AG04450 (cell line): ENCODE measurements around the gene ARHGAP12. TPM values are rescaled to one million over a fixed set of nuclear protein-coding genes. Genes with fewer than 3 reads are reported as not detected.
A peak's percentile ranks its signal among the peaks of the same experiment; 100 is the strongest.

Source experiments
- CTCF ChIA-PET: fragments of 300-600, 350-600 bp; formaldehyde crosslinking; extraction: SDS; loops from one replicate; lab custom pipeline; 2022; ENCODE audit warnings: antibody characterized with exemption, inconsistent platforms; lab: Charles Lee
- POLR2A ChIA-PET: fragments of 350-600 bp; formaldehyde crosslinking; extraction: SDS; loops from one replicate; lab custom pipeline; 2021; ENCODE audit warnings: antibody characterized with exemption, inconsistent platforms; lab: Yijun Ruan, JAX
- DNase-seq: peaks from one replicate; pipeline ENCODE4 v3.0.0-alpha.2; 2011; ENCODE audit warnings: low read depth, low spot score
- H3K27ac ChIP-seq: one replicate; pipeline ENCODE4 v1.5.1; 2012; ENCODE audit warnings: low read depth, low read length, control low read depth
- H3K27me3 ChIP-seq: one replicate; pipeline ENCODE4 v1.6.0; 2012; ENCODE audit warnings: low read length; ENCODE audit not compliant: control insufficient read depth, insufficient read depth
- H3K4me3 ChIP-seq: 2 replicates; pipeline ENCODE4 v1.5.1; 2011; ENCODE audit warnings: mild to moderate bottlenecking, low read depth, low read length, control low read depth
- H3K9me3 ChIP-seq: 2 replicates; pipeline ENCODE4 v1.5.1; 2012; ENCODE audit warnings: low read length; ENCODE audit not compliant: control insufficient read depth, insufficient read depth
- CTCF ChIP-seq: IDR thresholded peaks from 2 replicates; pipeline ENCODE4 v1.5.1; 2011; ENCODE audit warnings: low read depth, low read length, control low read depth, inconsistent platforms
- polyA plus RNA-seq: library from polyadenylated mRNA; depleted of rRNA; stranded (reverse); fragments of >200 nt; gene quantifications from 2 replicates; pipeline ENCODE4 v1.2.3, GENCODE V29; 2011

ARHGAP12 gene
- polyA plus RNA-seq, 1 experiment = 26.3 TPM

DNA sequence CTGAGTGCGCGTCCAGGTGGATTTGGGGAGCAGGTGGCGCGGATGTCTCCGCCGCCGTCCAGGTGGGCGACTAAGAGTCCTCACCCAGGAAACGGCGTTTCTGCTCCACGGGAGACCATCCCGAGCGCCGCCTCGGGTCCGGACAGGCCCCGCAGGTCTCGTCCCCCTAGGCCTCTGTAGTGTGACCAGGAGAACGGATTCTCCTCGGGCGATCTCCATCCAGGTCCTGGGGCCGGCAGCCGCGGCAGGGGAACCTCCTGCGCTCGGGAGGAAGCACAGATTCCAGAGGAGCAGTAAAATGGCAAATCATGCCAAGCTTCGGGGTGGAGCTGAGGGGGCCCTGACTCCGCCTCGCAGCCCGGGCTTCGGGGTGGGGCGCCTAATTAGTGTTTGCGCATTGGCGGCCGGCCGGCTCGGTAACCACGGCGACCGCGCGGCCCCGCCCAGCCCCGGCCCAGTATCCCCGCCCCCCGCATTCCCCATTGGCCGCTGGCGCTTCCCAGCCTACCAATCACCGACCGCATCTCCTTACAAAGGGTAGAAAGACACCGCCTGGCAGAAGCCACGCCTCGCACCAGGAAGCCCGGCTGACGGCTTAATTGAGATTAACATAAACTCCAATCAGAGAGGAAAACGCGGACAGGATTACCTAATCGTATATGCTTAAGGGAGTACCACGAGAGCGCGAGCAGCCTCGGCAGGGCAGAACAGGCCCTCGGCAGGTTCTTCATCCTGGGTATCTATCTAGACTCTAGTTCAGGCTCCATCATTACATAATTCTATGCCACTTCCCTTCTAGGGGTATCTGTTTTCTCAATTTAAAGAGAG is 168.6 kb downstream of the ARHGAP12 start:
- no peak for TF ChIP-seq CTCF
- H3K4me3 ChIP-seq = peak overlapping the region; percentile 90
- no peaks in the 10 kb centered on the region for H3K27me3 ChIP-seq
- POLR2A ChIA-PET = interaction anchor here (0.7 to 1.0 kb wide), 5 partner anchors 9 to 1023 kb away, joined by 3 to 8 read pairs (median 3); no protein-coding TSS in a partner anchor
- H3K27ac ChIP-seq = peak overlapping the region; percentile 78
- CTCF ChIA-PET = interaction anchor here (1.3 kb wide), 1 partner anchor 1073 kb away, joined by 3 read pairs; no protein-coding TSS in a partner anchor
- H3K9me3 ChIP-seq = peaks cover 6% of the 10 kb centered on the region
- peak; percentile 94 for DNase-seq

- ChIA-PET POLR2A (interaction anchor here (1.0 kb wide), 1 partner anchor 61 kb away, joined by 3 read pairs; no protein-coding TSS in a partner anchor), CTCF (interaction anchor here (1.3 kb wide), 1 partner anchor 1072 kb away, joined by 3 read pairs; no protein-coding TSS in a partner anchor)
- peak overlapping the region; percentile 90 for H3K4me3 ChIP-seq
- H3K27me3 ChIP-seq = no peaks in the 10 kb centered on the region
- no peaks in the 10 kb centered on the region for H3K9me3 ChIP-seq
- no peak overlapping the region for H3K27ac ChIP-seq
- DNase-seq = no peak
- no peak for TF ChIP-seq CTCF
Measured at GRCh38 chr10:31759124-31759798, 169.4 kb downstream of the ARHGAP12 start.

- H3K9me3 ChIP-seq = no peaks in the 10 kb centered on the region; the same call in 1 of the 2 replicates
- TF ChIP-seq CTCF = no peak
- ChIA-PET POLR2A (no interaction called here), CTCF (no interaction called here)
- no peak for DNase-seq
- no peaks in the 10 kb centered on the region for H3K27me3 ChIP-seq
- peak overlapping the region; percentile 90 for H3K4me3 ChIP-seq
- no peak overlapping the region for H3K27ac ChIP-seq
Measured at GRCh38 chr10:31758495-31758894, 170.1 kb downstream of the ARHGAP12 start.

GRCh38 chr10:31757831-31758230 is 170.8 kb downstream of the ARHGAP12 start:
- POLR2A ChIA-PET = no interaction called here
- Histone ChIP-seq H3K9me3 (no peaks in the 10 kb centered on the region; the same call in 1 of the 2 replicates), H3K4me3 (no peak overlapping the region), H3K27me3 (no peaks in the 10 kb centered on the region), H3K27ac (no peak overlapping the region)
- DNase-seq = no peak
- no peak for TF ChIP-seq CTCF
- CTCF ChIA-PET = no interaction called here
